ENCODE measurements around the gene ZCCHC2.

- TF ChIP-seq, protein P1, sequence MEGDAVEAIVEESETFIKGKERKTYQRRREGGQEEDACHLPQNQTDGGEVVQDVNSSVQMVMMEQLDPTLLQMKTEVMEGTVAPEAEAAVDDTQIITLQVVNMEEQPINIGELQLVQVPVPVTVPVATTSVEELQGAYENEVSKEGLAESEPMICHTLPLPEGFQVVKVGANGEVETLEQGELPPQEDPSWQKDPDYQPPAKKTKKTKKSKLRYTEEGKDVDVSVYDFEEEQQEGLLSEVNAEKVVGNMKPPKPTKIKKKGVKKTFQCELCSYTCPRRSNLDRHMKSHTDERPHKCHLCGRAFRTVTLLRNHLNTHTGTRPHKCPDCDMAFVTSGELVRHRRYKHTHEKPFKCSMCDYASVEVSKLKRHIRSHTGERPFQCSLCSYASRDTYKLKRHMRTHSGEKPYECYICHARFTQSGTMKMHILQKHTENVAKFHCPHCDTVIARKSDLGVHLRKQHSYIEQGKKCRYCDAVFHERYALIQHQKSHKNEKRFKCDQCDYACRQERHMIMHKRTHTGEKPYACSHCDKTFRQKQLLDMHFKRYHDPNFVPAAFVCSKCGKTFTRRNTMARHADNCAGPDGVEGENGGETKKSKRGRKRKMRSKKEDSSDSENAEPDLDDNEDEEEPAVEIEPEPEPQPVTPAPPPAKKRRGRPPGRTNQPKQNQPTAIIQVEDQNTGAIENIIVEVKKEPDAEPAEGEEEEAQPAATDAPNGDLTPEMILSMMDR (IDR thresholded peaks at IDR 0.05): no peak
- TF ChIP-seq POLR2A (IDR thresholded peaks at IDR 0.05): no peak
- TF ChIP-seq EP300 (IDR thresholded peaks at IDR 0.05): no peak
- no peak for TF ChIP-seq POLR2AphosphoS5 (IDR thresholded peaks at IDR 0.05)
Observed at GRCh38 chr18:62479574-62479973, 43.3 kb upstream of the ZCCHC2 start.

Measured in sigmoid colon (tissue), 4 donors.